IMR-90 (cell line): ENCODE data around the gene ADD3. TPM values are rescaled to one million over a fixed set of nuclear protein-coding genes. Genes with fewer than 3 reads are reported as not detected.

Experiments used
- ATAC-seq: fragments of 200-7000 bp; cut with Tn5 transposase; 2 replicates; pipeline ENCODE4 v1.9.1; 2020; ENCODE audit warnings: low read depth, mild to moderate bottlenecking, moderate library complexity
- BruUV-seq: library from RNA; stranded (reverse); fragments of 400-500 nt; replicated peaks from 2 replicates; lab custom pipeline; 2021; lab: Mats Ljungman, UMichigan
- CTCF ChIA-PET: fragments of 300-600 bp; formaldehyde crosslinking; extraction: SDS; loops from one replicate; lab custom pipeline; 2021; ENCODE audit warnings: antibody characterized with exemption; lab: Yijun Ruan, JAX
- POLR2A ChIA-PET: fragments of 300-600 bp; sonication (Branson Sonifier 250); formaldehyde crosslinking; loops from one replicate; lab custom pipeline; 2022; ENCODE audit warnings: antibody characterized with exemption; ENCODE audit not compliant: unreplicated experiment; lab: Charles Lee
- DNase-seq: peaks from one replicate; pipeline ENCODE4 v3.0.0; 2013
- H2AFZ ChIP-seq: replicated peaks from 2 replicates; pipeline ENCODE3; 2013; ENCODE audit warnings: low read length, mild to moderate bottlenecking; ENCODE audit not compliant: poor library complexity
- H2AK5ac ChIP-seq: 2 replicates; pipeline ENCODE4 v1.6.1; 2013; ENCODE audit warnings: low read depth, low read length, inconsistent platforms
- H2AK9ac ChIP-seq: replicated peaks from 2 replicates; pipeline ENCODE3; 2013; ENCODE audit warnings: mild to moderate bottlenecking, low read depth, low read length, moderate library complexity; ENCODE audit not compliant: poor library complexity
- H2BK120ac ChIP-seq: 2 replicates; pipeline ENCODE4 v1.6.1; 2013; ENCODE audit warnings: low read depth, low read length, inconsistent platforms
- H2BK15ac ChIP-seq: 3 replicates; pipeline ENCODE4 v1.6.1; 2013; ENCODE audit warnings: low read depth, low read length, inconsistent platforms
- H2BK20ac ChIP-seq: 2 replicates; pipeline ENCODE4 v1.6.1; 2013; ENCODE audit warnings: low read depth, mild to moderate bottlenecking, inconsistent platforms, low read length, moderate library complexity
- H2BK5ac ChIP-seq: 2 replicates; pipeline ENCODE4 v1.6.1; 2013; ENCODE audit warnings: mild to moderate bottlenecking, low read depth, low read length, inconsistent platforms; ENCODE audit not compliant: poor library complexity, severe bottlenecking
- H3K14ac ChIP-seq: replicated peaks from 2 replicates; pipeline ENCODE4 v1.6.1; 2013; ENCODE audit warnings: low read depth, low read length, inconsistent platforms
- H3K18ac ChIP-seq: 2 replicates; pipeline ENCODE4 v1.6.1; 2013; ENCODE audit warnings: low read depth, low read length, control low read depth
- H3K23ac ChIP-seq: 2 replicates; pipeline ENCODE4 v1.6.1; 2013; ENCODE audit warnings: low read depth, low read length, inconsistent platforms
- H3K27ac ChIP-seq: 2 replicates; pipeline ENCODE4 v1.5.1; 2013; ENCODE audit warnings: mild to moderate bottlenecking, control low read depth, low read length; ENCODE audit not compliant: insufficient read depth
- H3K27me3 ChIP-seq: 2 replicates; pipeline ENCODE4 v1.6.1; 2013; ENCODE audit warnings: low read length; ENCODE audit not compliant: control insufficient read depth, insufficient read depth
- H3K36me3 ChIP-seq: 2 replicates; pipeline ENCODE4 v1.6.1; 2013; ENCODE audit warnings: low read length, mixed read lengths; ENCODE audit not compliant: control insufficient read depth, insufficient read depth
- H3K4ac ChIP-seq: 2 replicates; pipeline ENCODE4 v1.6.1; 2013; ENCODE audit warnings: low read depth, low read length, inconsistent platforms
- H3K4me1 ChIP-seq: 2 replicates; pipeline ENCODE4 v1.6.1; 2013; ENCODE audit warnings: low read length, mixed read lengths; ENCODE audit not compliant: control insufficient read depth, insufficient read depth
- H3K4me2 ChIP-seq: 2 replicates; pipeline ENCODE4 v1.6.1; 2013; ENCODE audit warnings: low read depth, mild to moderate bottlenecking, control low read depth, low read length, moderate library complexity
- H3K4me3 ChIP-seq: 2 replicates; pipeline ENCODE4 v1.5.1; 2013; ENCODE audit warnings: low read depth, mild to moderate bottlenecking, control low read depth, low read length, moderate library complexity; ENCODE audit not compliant: insufficient read depth
- H3K56ac ChIP-seq: 2 replicates; pipeline ENCODE4 v1.6.1; 2013; ENCODE audit warnings: low read length, inconsistent platforms; ENCODE audit not compliant: insufficient read depth; ENCODE audit errors: extremely low read depth
- H3K79me1 ChIP-seq, 2 experiments: 2 replicates each; pipeline ENCODE4 v1.6.1; 2013; ENCODE audit warnings: low read length in 2 of 2, inconsistent platforms in 1 of 2, low read depth in 1 of 2
- H3K9ac ChIP-seq: 2 replicates; pipeline ENCODE4 v1.6.1; 2013; ENCODE audit warnings: low read depth, low read length, control low read depth
- H3K9me1 ChIP-seq: 2 replicates; pipeline ENCODE4 v1.6.1; 2013; ENCODE audit warnings: low read length, inconsistent platforms; ENCODE audit not compliant: insufficient read depth
- H3K9me3 ChIP-seq: 2 replicates; pipeline ENCODE4 v1.6.1; 2013; ENCODE audit warnings: low read length; ENCODE audit not compliant: control insufficient read depth, insufficient read depth
- H4K20me1 ChIP-seq: 2 replicates; pipeline ENCODE4 v1.6.1; 2013; ENCODE audit warnings: low read length, inconsistent platforms; ENCODE audit not compliant: insufficient read depth
- H4K5ac ChIP-seq: 2 replicates; pipeline ENCODE4 v1.6.1; 2013; ENCODE audit warnings: mild to moderate bottlenecking, low read depth, low read length, control low read depth
- H4K8ac ChIP-seq, 2 experiments: 2 replicates each; pipeline ENCODE4 v1.6.1; 2013; ENCODE audit warnings: low read depth in 2 of 2, low read length in 2 of 2, control low read depth in 1 of 2, inconsistent platforms in 1 of 2
- H4K91ac ChIP-seq: 2 replicates; pipeline ENCODE4 v1.6.1; 2013; ENCODE audit warnings: low read depth, low read length, inconsistent platforms; ENCODE audit not compliant: insufficient read depth
- BHLHE40 ChIP-seq: fragments of 150-350 bp; IDR thresholded peaks from 2 replicates; pipeline ENCODE4 v1.6.1; 2016; ENCODE audit warnings: mild to moderate bottlenecking, low read depth, low read length
- CEBPB ChIP-seq: IDR thresholded peaks from 2 replicates; pipeline ENCODE4 v1.6.1; 2012; ENCODE audit warnings: low read depth, low read length, improper control_type of control experiment
- CHD1 ChIP-seq: IDR thresholded peaks from 2 replicates; pipeline ENCODE4 v1.6.1; 2012; ENCODE audit warnings: low read depth, low read length, improper control_type of control experiment
- CTCF ChIP-seq: conservative IDR thresholded peaks from 2 replicates; pipeline ENCODE4 v1.5.1; 2012; ENCODE audit warnings: mild to moderate bottlenecking, low read depth, low read length, improper control_type of control experiment
- ELK1 ChIP-seq: fragments of 150-350 bp; IDR thresholded peaks from 2 replicates; pipeline ENCODE4 v1.6.1; 2016; ENCODE audit warnings: low read depth, mild to moderate bottlenecking, low read length, moderate library complexity, borderline replicate concordance
- FOS ChIP-seq: fragments of 150-350 bp; IDR thresholded peaks from 2 replicates; pipeline ENCODE4 v1.6.1; 2016; ENCODE audit warnings: low read depth, low read length
- MAFK ChIP-seq: IDR thresholded peaks from 2 replicates; pipeline ENCODE4 v1.6.1; 2012; ENCODE audit warnings: low read depth, low read length, improper control_type of control experiment
- MAZ ChIP-seq: IDR thresholded peaks from 2 replicates; pipeline ENCODE4 v1.6.1; 2012; ENCODE audit warnings: low read depth, mild to moderate bottlenecking, low read length, improper control_type of control experiment, moderate library complexity, borderline replicate concordance
- MXI1 ChIP-seq: IDR thresholded peaks from 2 replicates; pipeline ENCODE4 v1.6.1; 2012; ENCODE audit warnings: low read depth, mild to moderate bottlenecking, low read length, moderate library complexity, borderline replicate concordance
- NFE2L2 ChIP-seq: fragments of 150-350 bp; IDR thresholded peaks from 2 replicates; pipeline ENCODE4 v1.6.1; 2016; ENCODE audit warnings: low read depth, mild to moderate bottlenecking, low read length
- POLR2A ChIP-seq: IDR thresholded peaks from 2 replicates; pipeline ENCODE4 v1.6.1; 2012; ENCODE audit warnings: mild to moderate bottlenecking, low read depth, low read length
- RAD21 ChIP-seq: IDR thresholded peaks from 2 replicates; pipeline ENCODE4 v1.6.1; 2012; ENCODE audit warnings: low read length, improper control_type of control experiment
- RCOR1 ChIP-seq: IDR thresholded peaks from 2 replicates; pipeline ENCODE4 v1.6.1; 2012; ENCODE audit warnings: mild to moderate bottlenecking, low read length, improper control_type of control experiment; ENCODE audit not compliant: insufficient replicate concordance
- RFX5 ChIP-seq: IDR thresholded peaks from 2 replicates; pipeline ENCODE4 v1.8.0; 2012; ENCODE audit warnings: low read depth, mild to moderate bottlenecking, low read length, moderate library complexity
- SMC3 ChIP-seq: fragments of 150-350 bp; IDR thresholded peaks from 2 replicates; pipeline ENCODE4 v1.6.1; 2016; ENCODE audit warnings: low read depth, mild to moderate bottlenecking, antibody characterized with exemption, low read length, moderate library complexity
- USF2 ChIP-seq: fragments of 150-350 bp; IDR thresholded peaks from 2 replicates; pipeline ENCODE4 v1.6.1; 2017; ENCODE audit warnings: mild to moderate bottlenecking, antibody characterized with exemption, low read length, low read depth
- WGBS, 2 experiments: methylation state at CpG; one replicate each; pipeline versions ENCODE4 v1.1.5 to v1.1.7; 2013; ENCODE audit warnings: missing lambda C conversion rate in 2 of 2; ENCODE audit not compliant: insufficient read length in 1 of 2; ENCODE audit errors: extremely low coverage in 2 of 2; 5-methylcytosine and 5-hydroxymethylcytosine counted together
- dilution Hi-C: fragments of 300-500 bp; cut with HindIII; formaldehyde crosslinking; loops from one replicate; pipeline ENCODE4 v1.14.3; 2018; ENCODE audit warnings: low sequenced_read_pairs; ENCODE audit not compliant: unreplicated experiment
- in situ Hi-C: fragments of 300-500 bp; cut with MboI; formaldehyde crosslinking; loops from 3 replicates; pipeline ENCODE4 v1.14.3; 2019; ENCODE audit warnings: low sequenced_read_pairs, inconsistent platforms, mixed read lengths
- intact Hi-C: fragments of 100-400 bp; cut with micrococcal nuclease; formaldehyde crosslinking; loops from 2 replicates; pipeline ENCODE4 v1.10.0; 2022
- polyA plus RNA-seq, 3 experiments: library from polyadenylated mRNA; depleted of rRNA; stranded (reverse); fragments of >200 nt; gene quantifications; 2 replicates each; pipeline ENCODE4 v1.2.3, GENCODE V29; 2012; ENCODE audit warnings: low replicate concordance in 1 of 3
- total RNA-seq: library from RNA; depleted of rRNA; stranded (reverse); fragments of >200 nt; gene quantifications from 2 replicates; pipeline ENCODE4 v1.2.3, GENCODE V29; 2012

ADD3 gene
- total and polyA plus RNA-seq, 2 of the 4 experiments (the other 2 are of a cell fraction): 138 to 212 TPM

GRCh38 chr10:110113670-110114337, 106.0 kb downstream of the ADD3 start:
- no peak overlapping the region for H3K18ac ChIP-seq
- H3K27me3 ChIP-seq: no peaks in the 10 kb centered on the region
- ChIA-PET POLR2A (no interaction called here), CTCF (no interaction called here)
- H3K4me3 ChIP-seq: no peak overlapping the region
- DNase-seq (no peak), ATAC-seq (no peak)
- BruUV-seq: no TSS peak
- H4K91ac ChIP-seq: no peak overlapping the region
- no peaks in the 10 kb centered on the region for H3K4me1 ChIP-seq
- no peak overlapping the region for H3K23ac ChIP-seq
- intact Hi-C loops: no loop called here
- H2AK5ac ChIP-seq: no peak overlapping the region
- H2BK5ac ChIP-seq: no peak overlapping the region
- no peak overlapping the region for H2AFZ ChIP-seq
- in situ Hi-C loops: no loop called here
- no peak overlapping the region for H2AK9ac ChIP-seq
- no peaks in the 10 kb centered on the region for H3K9me1 ChIP-seq
- no peak overlapping the region for H3K4me2 ChIP-seq
- no peaks in the 10 kb centered on the region for H4K20me1 ChIP-seq
- peaks cover 0 to 16% of the 10 kb centered on the region in 2 experiments; a peak in 3 of 4 replicates for H3K79me1 ChIP-seq
- H3K9me3 ChIP-seq: no peaks in the 10 kb centered on the region
- no peak overlapping the region for H3K9ac ChIP-seq
- H3K4ac ChIP-seq: no peak overlapping the region
- no peak for TF ChIP-seq CHD1
- no peak for TF ChIP-seq POLR2A
- TF ChIP-seq MAFK: no peak
- TF ChIP-seq RAD21: no peak
- TF ChIP-seq RCOR1: no peak
- TF ChIP-seq MXI1: no peak
- TF ChIP-seq CTCF: no peak
- no peak for TF ChIP-seq ELK1
- TF ChIP-seq RFX5: no peak
- no peak for TF ChIP-seq FOS
- no peak for TF ChIP-seq MAZ
- no peak for TF ChIP-seq USF2
- no peak for TF ChIP-seq SMC3
- no peak for TF ChIP-seq NFE2L2
- TF ChIP-seq CEBPB: no peak
- TF ChIP-seq BHLHE40: no peak
- H2BK15ac ChIP-seq: no peak overlapping the region
- no peak overlapping the region for H4K8ac ChIP-seq
- no peak overlapping the region for H3K56ac ChIP-seq
- dilution Hi-C loops: no loop called here
- no peak overlapping the region for H3K27ac ChIP-seq
- no peak overlapping the region for H4K5ac ChIP-seq
- no CpG with 5 or more reads among the region's 4 CpGs for WGBS, 2 experiments
- no peak overlapping the region for H2BK120ac ChIP-seq
- peaks cover 20% of the 10 kb centered on the region for H3K36me3 ChIP-seq
- no peak overlapping the region for H2BK20ac ChIP-seq
- no peak overlapping the region for H3K14ac ChIP-seq
